Naive thymus-derived CD4-positive, alpha-beta T cell (primary cell): ENCODE data around the gene HDAC8. TPM values are rescaled to one million over a fixed set of nuclear protein-coding genes. Genes with fewer than 3 reads are reported as not detected.

Experiments
- ATAC-seq: fragments of 150-1000 bp; cut with Tn5 transposase; 2 replicates; pipeline ENCODE4 v1.10.0; 2021; ENCODE audit warnings: mild to moderate bottlenecking, moderate library complexity
- CTCF ChIA-PET: fragments of 350-600 bp; sonication (Branson Sonifier 250); formaldehyde crosslinking; loops from one replicate; lab custom pipeline; 2021; ENCODE audit warnings: antibody characterized with exemption; lab: Charles Lee
- POLR2A ChIA-PET: fragments of 350-600 bp; sonication (Branson Sonifier 250); formaldehyde crosslinking; loops from one replicate; lab custom pipeline; 2021; ENCODE audit warnings: antibody characterized with exemption, inconsistent platforms; lab: Charles Lee
- DNase-seq, 9 donors: peaks; one replicate each; pipeline versions ENCODE4 v3.0.0 to v3.0.0-alpha.2; 2020 to 2022; ENCODE audit warnings: mixed read lengths in 1 of 9
- H3K27ac ChIP-seq: one replicate; pipeline ENCODE4 v1.7.0; 2013; ENCODE audit warnings: mild to moderate bottlenecking, low read depth, low read length, moderate library complexity
- H3K27me3 ChIP-seq, 2 donors: one replicate each; pipeline ENCODE4 v1.7.0; 2013; ENCODE audit warnings: low read length in 2 of 2, mild to moderate bottlenecking in 2 of 2, moderate library complexity in 2 of 2; ENCODE audit not compliant: control insufficient read depth in 2 of 2, insufficient read depth in 2 of 2
- H3K36me3 ChIP-seq, 3 experiments: 1 replicate in 2 of 3; 2 replicates in 1 of 3; pipeline ENCODE4 v1.7.0; 2013; ENCODE audit warnings: low read length in 3 of 3, mild to moderate bottlenecking in 3 of 3, moderate library complexity in 1 of 3; ENCODE audit not compliant: insufficient read depth in 3 of 3, control insufficient read depth in 2 of 3
- H3K4me1 ChIP-seq, 2 donors: one replicate each; pipeline ENCODE4 v1.7.0; 2013; ENCODE audit warnings: low read length in 2 of 2, mild to moderate bottlenecking in 2 of 2, moderate library complexity in 1 of 2; ENCODE audit not compliant: control insufficient read depth in 2 of 2, insufficient read depth in 2 of 2
- H3K4me3 ChIP-seq: 2 replicates; pipeline ENCODE4 v1.7.0; 2013; ENCODE audit warnings: mild to moderate bottlenecking, low read length
- H3K9me3 ChIP-seq, 3 experiments: 1 replicate in 2 of 3; 2 replicates in 1 of 3; pipeline ENCODE4 v1.7.0; 2013; ENCODE audit warnings: low read length in 3 of 3; ENCODE audit not compliant: control insufficient read depth in 2 of 3
- H3K27ac Mint-ChIP-seq, 9 donors: one replicate each; pipeline ENCODE4 v1.8.0; 2020 to 2022; ENCODE audit warnings: mixed read lengths in 9 of 9, mild to moderate bottlenecking in 8 of 9, moderate library complexity in 5 of 9, inconsistent platforms in 2 of 9
- H3K27me3 Mint-ChIP-seq, 5 donors: one replicate each; pipeline ENCODE4 v1.8.0; 2021 to 2022; ENCODE audit warnings: mixed read lengths in 5 of 5, mild to moderate bottlenecking in 1 of 5
- H3K36me3 Mint-ChIP-seq, 5 donors: one replicate each; pipeline ENCODE4 v1.8.0; 2020 to 2022; ENCODE audit warnings: mixed read lengths in 5 of 5, mild to moderate bottlenecking in 3 of 5, inconsistent platforms in 1 of 5
- H3K4me1 Mint-ChIP-seq, 7 donors: one replicate each; pipeline ENCODE4 v1.8.0; 2020 to 2022; ENCODE audit warnings: mixed read lengths in 7 of 7, mild to moderate bottlenecking in 3 of 7, inconsistent platforms in 1 of 7
- H3K4me3 Mint-ChIP-seq, 10 donors: one replicate each; pipeline ENCODE4 v1.8.0; 2020 to 2022; ENCODE audit warnings: mild to moderate bottlenecking in 10 of 10, mixed read lengths in 10 of 10, moderate library complexity in 6 of 10, inconsistent platforms in 2 of 10
- H3K9me3 Mint-ChIP-seq, 11 donors: one replicate each; pipeline ENCODE4 v1.8.0; 2020 to 2022; ENCODE audit warnings: mixed read lengths in 11 of 11, mild to moderate bottlenecking in 4 of 11, inconsistent platforms in 1 of 11, moderate library complexity in 1 of 11
- intact Hi-C, 2 donors: fragments of 100-400 bp; cut with micrococcal nuclease; formaldehyde crosslinking; loops; one replicate each; pipeline ENCODE4 v1.15.1; 2023
- polyA plus RNA-seq, 2 donors: library from polyadenylated mRNA; unstranded; fragments of 300-500 nt; fragmentation: Illumina TruSeq; gene quantifications; one replicate each; pipeline ENCODE4 v1.2.3, GENCODE V29; 2021
- total RNA-seq, 6 experiments: library from RNA in 5 of 6; stranded (reverse) in 5 of 6; gene quantifications; 1 replicate in 5 of 6; 2 replicates in 1 of 6; pipeline ENCODE4 v1.2.3 and lab custom pipeline; 2021 to 2026

HDAC8 gene
- total and polyA plus RNA-seq, 7 experiments from 2014 or later = 11.9 to 30.6 (median 14.8) TPM

GRCh38 chrX:72366701-72367454, 205.8 kb downstream of the HDAC8 start:
- ChIA-PET CTCF (no interaction called here), POLR2A (no interaction called here)

GRCh38 chrX:72366178-72366577, 206.5 kb downstream of the HDAC8 start:
- ChIA-PET POLR2A (no interaction called here), CTCF (no interaction called here)
- no peak overlapping the region for H3K4me3 ChIP-seq
- peaks cover 0 to 4% (median 0%) of the 10 kb centered on the region in 7 donors for H3K4me1 Mint-ChIP-seq
- H3K36me3 ChIP-seq = no peaks in the 10 kb centered on the region
- H3K9me3 ChIP-seq = no peaks in the 10 kb centered on the region
- H3K27ac ChIP-seq = no peak overlapping the region
- H3K27ac Mint-ChIP-seq = no peak overlapping the region
- H3K4me1 ChIP-seq = no peaks in the 10 kb centered on the region
- H3K36me3 Mint-ChIP-seq = peaks cover 5 to 14% (median 8%) of the 10 kb centered on the region in 5 donors
- no peaks in the 10 kb centered on the region for H3K27me3 Mint-ChIP-seq
- no peaks in the 10 kb centered on the region for H3K27me3 ChIP-seq
- intact Hi-C loops = no loop called here
- no peak overlapping the region for H3K4me3 Mint-ChIP-seq
- no peak for DNase-seq
- ATAC-seq = no peak
- peaks cover 0 to 2% (median 0%) of the 10 kb centered on the region in 11 donors for H3K9me3 Mint-ChIP-seq

More at GRCh38 chrX:72366701-72367454, 205.8 kb downstream of the HDAC8 start:
- Histone ChIP-seq H3K4me3 (no peak overlapping the region), H3K9me3 (no peaks in the 10 kb centered on the region), H3K4me1 (no peaks in the 10 kb centered on the region), H3K27ac (no peak overlapping the region), H3K27me3 (no peaks in the 10 kb centered on the region), H3K36me3 (no peaks in the 10 kb centered on the region)
- intact Hi-C loops = no loop called here
- ATAC-seq (no peak), DNase-seq (no peak)
- Mint-ChIP-seq H3K27ac (no peak overlapping the region), H3K4me1 (peaks cover 0 to 4% (median 0%) of the 10 kb centered on the region in 7 donors), H3K9me3 (peaks cover 0 to 2% (median 0%) of the 10 kb centered on the region in 11 donors), H3K27me3 (no peaks in the 10 kb centered on the region), H3K4me3 (no peak overlapping the region), H3K36me3 (peaks cover 5 to 14% (median 8%) of the 10 kb centered on the region in 5 donors)

- intact Hi-C loops = no loop called here
- H3K36me3 ChIP-seq = no peaks in the 10 kb centered on the region
- Mint-ChIP-seq H3K4me3 (no peak overlapping the region), H3K4me1 (peaks cover 0 to 4% (median 0%) of the 10 kb centered on the region in 7 donors), H3K27ac (no peak overlapping the region), H3K9me3 (peaks cover 0 to 2% (median 0%) of the 10 kb centered on the region in 11 donors), H3K27me3 (no peaks in the 10 kb centered on the region), H3K36me3 (peaks cover 5 to 14% (median 8%) of the 10 kb centered on the region in 5 donors)
- ChIA-PET CTCF (no interaction called here), POLR2A (no interaction called here)
- no peaks in the 10 kb centered on the region for H3K9me3 ChIP-seq
- DNase-seq (no peak), ATAC-seq (no peak)
- no peaks in the 10 kb centered on the region for H3K4me1 ChIP-seq
- no peak overlapping the region for H3K27ac ChIP-seq
- H3K4me3 ChIP-seq = no peak overlapping the region
- no peaks in the 10 kb centered on the region for H3K27me3 ChIP-seq
Observed at GRCh38 chrX:72365126-72365525, 207.5 kb downstream of the HDAC8 start.

GRCh38 chrX:72360326-72360725, 212.3 kb downstream of the HDAC8 start:
- H3K4me3 Mint-ChIP-seq = no peak overlapping the region
- Histone ChIP-seq H3K27me3 (no peaks in the 10 kb centered on the region), H3K9me3 (no peaks in the 10 kb centered on the region), H3K4me1 (no peaks in the 10 kb centered on the region), H3K27ac (no peak overlapping the region), H3K4me3 (no peak overlapping the region), H3K36me3 (no peaks in the 10 kb centered on the region)
- H3K27ac Mint-ChIP-seq = no peak overlapping the region
- POLR2A ChIA-PET = no interaction called here
- intact Hi-C loops = no loop called here
- DNase-seq (no peak), ATAC-seq (no peak)
- H3K27me3 Mint-ChIP-seq = no peaks in the 10 kb centered on the region
- H3K36me3 Mint-ChIP-seq = peaks cover 5 to 18% (median 8%) of the 10 kb centered on the region in 5 donors
- peaks cover 0 to 2% (median 0%) of the 10 kb centered on the region in 11 donors for H3K9me3 Mint-ChIP-seq
- CTCF ChIA-PET = no interaction called here
- peaks cover 0 to 3% (median 0%) of the 10 kb centered on the region in 7 donors for H3K4me1 Mint-ChIP-seq

GRCh38 chrX:72358313-72358712, 214.3 kb downstream of the HDAC8 start:
- ChIA-PET POLR2A (no interaction called here), CTCF (no interaction called here)
- Mint-ChIP-seq H3K36me3 (peaks cover 5 to 13% (median 5%) of the 10 kb centered on the region in 5 donors), H3K4me1 (no peaks in the 10 kb centered on the region), H3K27me3 (no peaks in the 10 kb centered on the region), H3K27ac (no peak overlapping the region), H3K9me3 (peaks cover 0 to 2% (median 0%) of the 10 kb centered on the region in 11 donors), H3K4me3 (no peak overlapping the region)
- ATAC-seq (no peak), DNase-seq (no peak)
- Histone ChIP-seq H3K9me3 (no peaks in the 10 kb centered on the region), H3K27ac (no peak overlapping the region), H3K27me3 (no peaks in the 10 kb centered on the region), H3K4me1 (no peaks in the 10 kb centered on the region), H3K4me3 (no peak overlapping the region), H3K36me3 (no peaks in the 10 kb centered on the region)
- intact Hi-C loops = no loop called here

- Mint-ChIP-seq H3K27ac (no peak overlapping the region), H3K27me3 (no peaks in the 10 kb centered on the region), H3K4me1 (peaks cover 0 to 19% (median 0%) of the 10 kb centered on the region in 7 donors), H3K9me3 (no peaks in the 10 kb centered on the region), H3K36me3 (peaks cover 5 to 18% (median 11%) of the 10 kb centered on the region in 5 donors), H3K4me3 (no peak overlapping the region)
- no peak for DNase-seq
- H3K9me3 ChIP-seq = no peaks in the 10 kb centered on the region
- POLR2A ChIA-PET = no interaction called here
- H3K27ac ChIP-seq = no peak overlapping the region
- H3K4me3 ChIP-seq = no peak overlapping the region
- CTCF ChIA-PET = no interaction called here
- no peaks in the 10 kb centered on the region for H3K4me1 ChIP-seq
- peaks cover 0 to 10% (median 0%) of the 10 kb centered on the region in 3 experiments for H3K36me3 ChIP-seq
- intact Hi-C loops = no loop called here
- no peaks in the 10 kb centered on the region for H3K27me3 ChIP-seq
- no peak for ATAC-seq
Observed at GRCh38 chrX:72352786-72353185, 219.9 kb downstream of the HDAC8 start.
